WERI-Rb-1 (cell line): ENCODE measurements around the gene MGAT3.
A peak's percentile ranks its signal among the peaks of the same experiment; 100 is the strongest.

Experiments
- DNase-seq: peaks from one replicate; pipeline ENCODE4 v3.0.0-alpha.2; 2020
- H3K27ac ChIP-seq: fragments of 250-450 bp; sonication (Bioruptor Pico); 2 replicates; pipeline ENCODE4 v1.5.1; 2020; ENCODE audit warnings: mild to moderate bottlenecking, moderate library complexity
- H3K27me3 ChIP-seq: fragments of 250-450 bp; sonication (Bioruptor Pico); 2 replicates; pipeline ENCODE4 v1.5.1; 2021; ENCODE audit warnings: mild to moderate bottlenecking, low read depth, moderate library complexity; ENCODE audit not compliant: insufficient read depth, severe bottlenecking
- H3K36me3 ChIP-seq: fragments of 250-450 bp; sonication (Bioruptor Pico); 2 replicates; pipeline ENCODE4 v1.5.1; 2020; ENCODE audit warnings: mild to moderate bottlenecking, moderate library complexity
- H3K4me3 ChIP-seq: 2 replicates; pipeline ENCODE4 v1.5.1; 2011; ENCODE audit warnings: low read depth, mild to moderate bottlenecking, control low read depth, low read length
- H3K9me3 ChIP-seq: fragments of 250-450 bp; sonication (Bioruptor Pico); 2 replicates; pipeline ENCODE4 v1.5.1; 2021; ENCODE audit warnings: mild to moderate bottlenecking, moderate library complexity; ENCODE audit not compliant: severe bottlenecking
- CTCF ChIP-seq: IDR thresholded peaks from 2 replicates; pipeline ENCODE4 v1.5.1; 2011; ENCODE audit warnings: low read depth, mild to moderate bottlenecking, control low read depth, inconsistent platforms, low read length

MGAT3 gene

GRCh38 chr22:39524089-39524752, 67.4 kb downstream of the MGAT3 start:
- TF ChIP-seq CTCF, result no peak
- DNase-seq, result peak; percentile 59
- H3K36me3 ChIP-seq, result peaks cover 65% of the 10 kb centered on the region
- no peak overlapping the region for H3K4me3 ChIP-seq
- peak overlapping the region; percentile 18 for H3K27ac ChIP-seq
- H3K27me3 ChIP-seq, result no peaks in the 10 kb centered on the region
- no peaks in the 10 kb centered on the region for H3K9me3 ChIP-seq

GRCh38 chr22:39524753-39525657, 68.2 kb downstream of the MGAT3 start:
- no peak for TF ChIP-seq CTCF
- Histone ChIP-seq H3K9me3 (no peaks in the 10 kb centered on the region), H3K27ac (peak overlapping the region; percentile 18), H3K4me3 (no peak overlapping the region), H3K36me3 (peaks cover 73% of the 10 kb centered on the region), H3K27me3 (no peaks in the 10 kb centered on the region)
- no peak for DNase-seq

GRCh38 chr22:39525658-39525975, 68.8 kb downstream of the MGAT3 start:
- Histone ChIP-seq H3K36me3 (peaks cover 75% of the 10 kb centered on the region), H3K27me3 (no peaks in the 10 kb centered on the region), H3K27ac (peak overlapping the region; percentile 18), H3K4me3 (no peak overlapping the region), H3K9me3 (no peaks in the 10 kb centered on the region)
- no peak for DNase-seq
- no peak for TF ChIP-seq CTCF

GRCh38 chr22:39526736-39527171, 69.9 kb downstream of the MGAT3 start:
- Histone ChIP-seq H3K27ac (peak overlapping the region; percentile 85), H3K4me3 (no peak overlapping the region)

GRCh38 chr22:39527481-39527961, 70.7 kb downstream of the MGAT3 start:
- peak overlapping the region; percentile 85 for H3K27ac ChIP-seq
- peaks cover 64% of the 10 kb centered on the region for H3K36me3 ChIP-seq
- TF ChIP-seq CTCF, result no peak
- DNase-seq, result peak; percentile 92
- H3K27me3 ChIP-seq, result no peaks in the 10 kb centered on the region
- no peaks in the 10 kb centered on the region for H3K9me3 ChIP-seq
- no peak overlapping the region for H3K4me3 ChIP-seq

More at GRCh38 chr22:39526736-39527171, 69.9 kb downstream of the MGAT3 start:
- H3K9me3 ChIP-seq, result no peaks in the 10 kb centered on the region
- H3K36me3 ChIP-seq, result peaks cover 69% of the 10 kb centered on the region
- no peaks in the 10 kb centered on the region for H3K27me3 ChIP-seq
- TF ChIP-seq CTCF, result no peak
- DNase-seq, result no peak
